GM12892 (cell line): ENCODE data around the gene LYL1.

Experiments
- POLR2A ChIP-seq: IDR thresholded peaks from 2 replicates; pipeline ENCODE4 v1.6.1; 2011; ENCODE audit warnings: low read depth, low read length, control low read depth
- POLR2AphosphoS5 ChIP-seq: IDR thresholded peaks from 2 replicates; pipeline ENCODE4 v1.6.1; 2011; ENCODE audit warnings: low read depth, low read length, control low read depth

- TF ChIP-seq POLR2AphosphoS5 = no peak
- TF ChIP-seq POLR2A = no peak
These were observed 33.0 kb downstream of the LYL1 start for GRCh38 chr19:13069415-13070359.
